OCI-LY7 (cell line): Measurements from ENCODE around the gene LRRC28.

ENCODE experiments used
- CTCF ChIP-seq: fragments of 200-600 bp; sonication (generic); conservative IDR thresholded peaks from 2 replicates; pipeline ENCODE4 v1.5.1; 2014; ENCODE audit warnings: mild to moderate bottlenecking, antibody characterized with exemption, low read length, moderate library complexity, mixed read lengths
- EZH2phosphoT487 ChIP-seq: fragments of 200-600 bp; sonication (generic); IDR thresholded peaks from 2 replicates; pipeline ENCODE4 v1.6.1; 2018; ENCODE audit warnings: low read depth, borderline replicate concordance, mild to moderate bottlenecking, mixed run types, antibody characterized with exemption, low read length, moderate library complexity, mixed read lengths

- TF ChIP-seq CTCF, result no peak
- TF ChIP-seq EZH2phosphoT487, result no peak
Observed at GRCh38 chr15:99268431-99268830, 17.1 kb downstream of the LRRC28 start.
